Uterus (tissue), 4 donors: ENCODE data around the gene RNF125. TPM values are rescaled to one million over a fixed set of nuclear protein-coding genes. Genes with fewer than 3 reads are reported as not detected.
"Not testable (repeated sequence)": the region's sequence is repeated elsewhere in the genome, so short reads cannot be mapped to it uniquely, and the experiment has no call there.

Experiments
- DNase-seq, 2 donors: peaks; one replicate each; pipeline ENCODE4 v3.0.0-alpha.2; 2019 to 2020
- H3K27ac ChIP-seq, 2 donors: fragments of 200-600 bp; sonication (generic); 1 replicate in 1 of 2; 2 replicates in 1 of 2; pipeline ENCODE4 v1.5.1; 2016 to 2018
- H3K27me3 ChIP-seq, 2 donors: fragments of 200-600 bp; sonication (generic); one replicate each; pipeline ENCODE4 v1.5.1; 2018 to 2019; ENCODE audit warnings: control low read depth in 1 of 2
- H3K36me3 ChIP-seq, 2 donors: fragments of 200-600 bp; sonication (generic); one replicate each; pipeline ENCODE4 v1.5.1; 2019; ENCODE audit warnings: control low read depth in 1 of 2
- H3K4me1 ChIP-seq, 2 donors: fragments of 200-600 bp; sonication (generic); one replicate each; pipeline ENCODE4 v1.5.1; 2018 to 2019; ENCODE audit warnings: control low read depth in 1 of 2
- H3K4me3 ChIP-seq, 2 donors: fragments of 200-600 bp; sonication (generic); 1 replicate in 1 of 2; 2 replicates in 1 of 2; pipeline ENCODE4 v1.5.1; 2018 to 2019; ENCODE audit warnings: mild to moderate bottlenecking in 1 of 2
- H3K9me3 ChIP-seq, 2 donors: fragments of 200-600 bp; sonication (generic); one replicate each; pipeline ENCODE4 v1.5.1; 2019; ENCODE audit warnings: control low read depth in 1 of 2
- POLR2A ChIP-seq, 2 donors: fragments of 450-650 bp; IDR thresholded peaks; one replicate each; pipeline ENCODE4 v1.6.1; 2016; ENCODE audit warnings: antibody characterized with exemption in 2 of 2, mild to moderate bottlenecking in 1 of 2, moderate library complexity in 1 of 2
- intact Hi-C: fragments of 100-400 bp; cut with DNase I; formaldehyde crosslinking; loops from one replicate; pipeline ENCODE4 v1.15.1; 2023; ENCODE audit warnings: low total_unique reads
- total RNA-seq, 4 donors: library from RNA; depleted of rRNA in 3 of 4; stranded (reverse); fragments of >200 nt in 3 of 4; gene quantifications; one replicate each; pipeline versions ENCODE4 v1.1.0 to v1.2.4, GENCODE V29; 2014 to 2023
- TF ChIP-seq, protein P1 (sequence below), 4 experiments: fragments of 200-600 bp in 2 of 4; fragments of 450-650 bp in 2 of 4; sonication (generic) in 2 of 4; IDR thresholded peaks; one replicate each; pipeline ENCODE4 v1.5.1; 2016 to 2019; ENCODE audit warnings: antibody characterized with exemption in 4 of 4, mild to moderate bottlenecking in 2 of 4, moderate library complexity in 1 of 4
- donor health status: DM: yes; HTN: yes; CAD: no.

Gene RNF125
- total RNA-seq, 4 donors from 2014 or later: 1.5 to 16.2 (median 5.3) TPM

DNA sequence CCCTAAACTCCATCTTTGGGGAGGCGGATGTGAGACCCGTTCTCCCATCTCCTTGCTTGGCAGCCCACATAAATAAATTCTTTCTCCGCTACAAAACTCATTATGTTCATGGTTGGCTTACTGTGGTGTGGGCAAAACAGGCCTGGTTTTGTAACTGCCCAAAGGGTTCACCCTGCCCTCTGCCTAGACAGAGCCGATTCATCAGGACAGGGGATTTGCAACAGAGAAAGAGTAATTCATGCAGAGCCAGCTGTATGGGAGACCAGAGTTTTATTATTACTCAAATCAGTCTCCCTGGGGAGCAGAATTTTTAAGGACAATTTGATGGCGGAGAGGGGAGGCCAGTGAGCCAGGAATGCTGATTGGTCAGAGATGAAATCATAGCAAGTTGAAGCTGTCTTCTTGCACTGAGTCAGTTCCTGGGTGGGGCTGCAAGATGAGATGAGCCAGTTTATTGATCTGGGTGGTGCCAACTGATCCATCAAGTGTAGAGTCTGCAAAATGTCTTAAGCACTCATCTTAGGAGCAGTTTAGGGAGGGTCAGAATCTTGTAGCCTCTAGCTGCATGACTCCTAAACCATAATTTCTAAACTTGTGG is 8.4 kb upstream of the RNF125 start:
- TF ChIP-seq, protein P1, sequence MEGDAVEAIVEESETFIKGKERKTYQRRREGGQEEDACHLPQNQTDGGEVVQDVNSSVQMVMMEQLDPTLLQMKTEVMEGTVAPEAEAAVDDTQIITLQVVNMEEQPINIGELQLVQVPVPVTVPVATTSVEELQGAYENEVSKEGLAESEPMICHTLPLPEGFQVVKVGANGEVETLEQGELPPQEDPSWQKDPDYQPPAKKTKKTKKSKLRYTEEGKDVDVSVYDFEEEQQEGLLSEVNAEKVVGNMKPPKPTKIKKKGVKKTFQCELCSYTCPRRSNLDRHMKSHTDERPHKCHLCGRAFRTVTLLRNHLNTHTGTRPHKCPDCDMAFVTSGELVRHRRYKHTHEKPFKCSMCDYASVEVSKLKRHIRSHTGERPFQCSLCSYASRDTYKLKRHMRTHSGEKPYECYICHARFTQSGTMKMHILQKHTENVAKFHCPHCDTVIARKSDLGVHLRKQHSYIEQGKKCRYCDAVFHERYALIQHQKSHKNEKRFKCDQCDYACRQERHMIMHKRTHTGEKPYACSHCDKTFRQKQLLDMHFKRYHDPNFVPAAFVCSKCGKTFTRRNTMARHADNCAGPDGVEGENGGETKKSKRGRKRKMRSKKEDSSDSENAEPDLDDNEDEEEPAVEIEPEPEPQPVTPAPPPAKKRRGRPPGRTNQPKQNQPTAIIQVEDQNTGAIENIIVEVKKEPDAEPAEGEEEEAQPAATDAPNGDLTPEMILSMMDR (IDR thresholded peaks at IDR 0.05): no peak
- no peak for TF ChIP-seq POLR2A (IDR thresholded peaks at IDR 0.05)
- Histone ChIP-seq H3K36me3 (no peaks in the 10 kb centered on the region), H3K27me3 (no peaks in the 10 kb centered on the region), H3K9me3 (no peaks in the 10 kb centered on the region), H3K4me3 (no peak overlapping the region), H3K4me1 (no peaks in the 10 kb centered on the region), H3K27ac (no peak overlapping the region)
- intact Hi-C loops: no loop called here
- DNase-seq: no peak

DNA sequence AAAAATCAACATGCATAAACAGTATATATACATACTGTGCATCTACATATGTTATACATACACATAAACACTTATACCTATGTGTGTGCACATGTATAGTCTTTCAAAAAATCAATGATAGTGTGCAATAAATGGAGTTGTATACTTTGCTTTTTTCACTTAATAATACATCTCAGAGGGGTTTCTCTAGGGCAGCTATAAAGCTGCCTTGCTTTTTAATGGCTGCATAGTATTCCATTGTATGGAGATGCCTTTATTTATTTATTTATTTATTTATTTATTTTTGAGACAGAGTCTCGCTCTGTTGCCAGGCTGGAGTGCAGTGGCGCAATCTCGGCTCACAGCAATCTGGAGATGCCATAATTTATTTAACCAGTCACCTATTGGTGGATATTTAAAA is 7.4 kb upstream of the RNF125 start:
- H3K36me3 ChIP-seq: no peaks in the 10 kb centered on the region
- TF ChIP-seq, protein P1 (IDR thresholded peaks at IDR 0.05): no peak
- no peak for TF ChIP-seq POLR2A (IDR thresholded peaks at IDR 0.05)
- H3K27me3 ChIP-seq: no peaks in the 10 kb centered on the region

DNA sequence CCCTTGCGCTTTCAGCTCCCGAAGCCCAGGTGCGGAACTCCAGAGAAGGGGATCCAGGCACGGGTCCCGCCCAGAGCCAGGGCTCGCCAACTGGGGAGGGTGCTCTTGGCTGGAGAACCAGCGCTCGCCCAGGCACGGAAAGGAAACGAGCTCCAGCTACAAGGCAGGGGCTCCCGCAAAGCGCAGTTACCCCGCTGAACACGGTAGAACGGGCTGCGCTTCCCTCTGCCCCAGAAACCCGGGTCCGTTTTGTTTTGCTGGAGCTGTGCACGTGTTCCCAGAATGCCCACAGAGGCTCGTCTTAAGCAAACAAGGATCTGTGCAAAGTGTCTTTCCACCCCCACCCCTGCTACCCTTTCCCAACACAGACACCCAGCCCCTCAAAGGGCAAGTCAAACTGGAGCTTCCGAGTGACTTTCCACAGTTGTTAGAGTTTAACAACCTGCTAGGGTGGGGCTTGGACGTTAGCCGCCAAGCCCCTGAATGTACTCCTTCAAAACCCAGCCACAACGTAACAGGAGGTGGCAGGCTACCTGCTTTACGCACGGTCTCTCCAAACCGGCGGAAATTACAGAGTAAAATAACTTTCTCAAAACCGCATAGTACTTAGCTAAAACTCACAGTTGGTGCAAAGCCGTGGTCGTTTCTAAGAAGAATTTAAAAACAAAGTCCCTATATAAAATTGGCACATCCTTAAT is 775 bp downstream of the RNF125 start:
- intact Hi-C loops: no loop called here
- DNase-seq: peak; percentile 18 to 27
- Histone ChIP-seq H3K36me3 (no peaks in the 10 kb centered on the region), H3K27me3 (no peaks in the 10 kb centered on the region), H3K27ac (peak overlapping the region; percentile 53 to 58), H3K4me3 (peak overlapping the region; percentile 44 to 50), H3K9me3 (no peaks in the 10 kb centered on the region), H3K4me1 (no peaks in the 10 kb centered on the region)
- TF ChIP-seq, protein P1 (IDR thresholded peaks at IDR 0.05): no peak
- TF ChIP-seq POLR2A (IDR thresholded peaks at IDR 0.05): no peak

More for the DNA sequence above, 7.4 kb upstream of the RNF125 start:
- no peak for DNase-seq
- Histone ChIP-seq H3K9me3 (no peaks in the 10 kb centered on the region), H3K4me1 (no peaks in the 10 kb centered on the region), H3K4me3 (no peak overlapping the region), H3K27ac (no peak overlapping the region)
- intact Hi-C loops: no loop called here

DNA sequence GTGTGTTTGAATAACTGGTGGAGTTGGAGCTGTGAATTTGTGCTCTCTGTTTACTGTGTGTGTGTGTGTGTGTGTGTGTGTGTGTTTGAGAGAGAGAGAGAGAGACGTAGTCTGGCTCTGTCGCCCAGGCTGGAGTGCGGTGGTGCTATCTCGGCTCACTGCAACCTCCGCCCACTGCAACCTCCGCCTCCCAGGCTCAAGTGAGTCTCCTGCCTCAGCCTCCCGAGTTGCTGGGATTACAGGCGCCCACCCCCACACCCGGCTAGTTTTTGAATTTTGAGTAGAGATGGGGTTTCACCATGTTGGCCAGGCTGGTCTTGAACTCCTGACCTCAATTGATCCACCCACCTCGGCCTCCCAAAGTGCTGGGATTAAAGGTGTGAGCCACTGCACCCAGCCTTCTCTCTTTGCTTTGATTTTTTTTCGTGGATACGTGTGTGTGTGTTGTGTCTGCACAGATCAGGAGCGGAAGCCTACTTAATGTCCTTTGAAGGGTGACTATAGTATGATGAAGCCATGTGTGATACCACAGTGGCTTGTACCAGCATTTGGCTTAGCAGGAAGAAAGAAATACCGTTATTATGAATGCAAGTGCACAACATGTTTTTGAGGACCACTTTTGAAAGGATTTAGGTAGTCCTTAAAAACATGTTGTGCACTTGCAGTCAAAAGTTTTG is 1.5 kb downstream of the RNF125 start:
- H3K36me3 ChIP-seq, intact Hi-C loops, DNase-seq, H3K9me3 ChIP-seq, H3K4me1 ChIP-seq, H3K27me3 ChIP-seq: not testable (repeated sequence)
- Histone ChIP-seq H3K4me3 (peak overlapping the region; percentile 44 to 50), H3K27ac (peak overlapping the region in 1 of 2 donors; percentile 53)

DNA sequence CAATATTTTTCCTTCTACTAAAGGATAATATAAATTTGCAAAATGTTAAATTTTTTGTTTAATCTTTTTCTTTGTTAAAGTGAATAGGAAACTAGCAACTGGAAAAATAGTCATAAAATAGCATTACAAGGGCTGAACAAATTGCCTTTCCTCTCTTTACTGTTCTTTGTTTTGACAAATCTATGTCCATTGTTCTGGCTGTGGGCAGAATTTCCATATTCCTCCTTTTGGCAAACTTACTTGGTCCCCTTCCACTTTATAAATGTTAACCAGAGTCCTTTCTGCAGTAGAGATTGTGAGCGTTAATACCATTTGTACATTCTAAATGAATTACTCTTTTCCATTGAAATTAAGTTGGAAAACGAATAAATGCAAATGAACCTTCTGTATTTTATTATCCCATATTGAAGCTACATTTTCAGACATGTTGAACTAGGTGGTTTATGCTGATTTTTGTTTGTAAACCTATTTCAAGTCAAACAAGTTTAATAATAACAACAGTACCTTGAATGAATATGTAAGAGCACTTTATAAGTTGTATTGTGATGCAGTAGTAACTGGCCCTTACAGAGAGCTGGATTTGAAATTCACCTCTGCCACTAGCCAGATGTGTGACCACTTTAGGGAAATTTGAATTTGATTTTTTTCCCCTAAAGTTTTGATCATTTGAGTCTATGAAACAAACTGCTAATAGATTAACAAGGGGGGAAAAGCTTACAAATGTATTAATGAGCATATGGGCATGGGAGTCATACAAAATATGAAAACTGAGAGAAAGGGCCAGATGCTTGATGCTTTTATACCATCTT is 3.3 kb downstream of the RNF125 start:
- no peak for DNase-seq
- Histone ChIP-seq H3K36me3 (no peaks in the 10 kb centered on the region), H3K9me3 (no peaks in the 10 kb centered on the region), H3K4me3 (no peak overlapping the region), H3K4me1 (no peaks in the 10 kb centered on the region), H3K27me3 (no peaks in the 10 kb centered on the region), H3K27ac (no peak overlapping the region)
- TF ChIP-seq, protein P1 (IDR thresholded peaks at IDR 0.05): no peak
- TF ChIP-seq POLR2A (IDR thresholded peaks at IDR 0.05): no peak
- intact Hi-C loops: no loop called here
